GM19035 (cell line): Measurements from ENCODE around the gene MAP1B.

ENCODE experiments used
- ATAC-seq: cut with Tn5 transposase; IDR thresholded peaks from one replicate; pipeline ENCODE4 v1.9.1; 2021; ENCODE audit not compliant: unreplicated experiment

Gene MAP1B

GRCh38 chr5:72187388-72188075 is 80.3 kb downstream of the MAP1B start:
- ATAC-seq, result no peak

- no peak for ATAC-seq
Measured at GRCh38 chr5:72188166-72188565, 80.9 kb downstream of the MAP1B start.

GRCh38 chr5:72189146-72189545 is 81.9 kb downstream of the MAP1B start:
- no peak for ATAC-seq

GRCh38 chr5:72191404-72191803 is 84.1 kb downstream of the MAP1B start:
- no peak for ATAC-seq

GRCh38 chr5:72194846-72195245 is 87.6 kb downstream of the MAP1B start:
- ATAC-seq, result peak; percentile 97

DNA sequence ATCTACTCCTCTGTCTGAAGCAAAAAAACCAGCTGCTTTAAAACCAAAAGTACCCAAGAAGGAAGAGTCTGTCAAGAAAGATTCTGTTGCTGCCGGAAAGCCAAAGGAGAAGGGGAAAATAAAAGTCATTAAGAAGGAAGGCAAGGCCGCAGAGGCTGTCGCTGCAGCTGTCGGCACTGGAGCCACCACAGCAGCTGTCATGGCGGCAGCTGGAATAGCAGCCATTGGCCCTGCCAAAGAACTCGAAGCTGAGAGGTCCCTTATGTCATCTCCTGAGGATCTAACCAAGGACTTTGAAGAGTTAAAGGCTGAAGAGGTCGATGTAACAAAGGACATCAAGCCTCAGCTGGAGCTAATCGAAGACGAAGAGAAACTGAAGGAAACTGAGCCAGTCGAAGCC is 88.3 kb downstream of the MAP1B start:
- no peak for ATAC-seq

DNA sequence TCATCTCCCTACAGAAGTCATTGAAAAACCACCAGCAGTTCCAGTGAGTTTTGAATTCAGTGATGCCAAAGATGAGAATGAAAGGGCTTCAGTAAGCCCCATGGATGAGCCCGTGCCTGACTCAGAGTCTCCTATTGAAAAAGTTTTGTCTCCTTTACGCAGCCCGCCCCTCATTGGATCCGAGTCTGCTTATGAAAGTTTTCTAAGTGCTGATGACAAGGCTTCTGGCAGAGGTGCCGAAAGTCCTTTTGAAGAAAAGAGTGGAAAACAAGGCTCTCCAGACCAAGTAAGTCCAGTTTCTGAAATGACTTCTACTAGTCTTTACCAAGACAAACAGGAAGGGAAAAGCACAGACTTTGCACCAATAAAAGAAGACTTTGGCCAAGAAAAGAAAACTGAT is 90.1 kb downstream of the MAP1B start:
- ATAC-seq, result no peak

- ATAC-seq, result no peak
Measured at GRCh38 chr5:72199681-72200080, 92.4 kb downstream of the MAP1B start.

DNA sequence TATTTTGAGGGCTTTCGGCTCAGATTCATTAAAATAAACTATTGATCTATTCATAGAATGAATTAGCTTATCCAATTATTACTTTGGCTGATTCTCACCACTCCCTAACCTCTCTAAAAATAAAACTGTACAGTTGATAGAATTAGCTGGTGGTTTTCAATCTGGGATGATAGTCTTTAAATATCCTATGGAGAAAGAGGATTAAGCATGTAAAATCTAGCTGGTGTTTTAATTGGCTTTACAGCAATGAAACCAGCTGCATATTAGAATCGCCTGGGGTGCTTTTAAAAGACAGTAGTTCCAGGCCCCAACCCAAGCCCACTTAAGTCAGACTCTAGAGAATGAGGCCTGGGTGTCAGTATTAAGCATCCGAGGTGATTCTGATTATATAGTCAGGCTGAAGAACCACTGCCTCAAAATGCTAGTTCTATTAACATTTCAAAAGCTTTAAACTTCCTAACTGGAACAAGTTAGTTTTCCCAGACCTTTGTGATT is 95.1 kb downstream of the MAP1B start:
- no peak for ATAC-seq

DNA sequence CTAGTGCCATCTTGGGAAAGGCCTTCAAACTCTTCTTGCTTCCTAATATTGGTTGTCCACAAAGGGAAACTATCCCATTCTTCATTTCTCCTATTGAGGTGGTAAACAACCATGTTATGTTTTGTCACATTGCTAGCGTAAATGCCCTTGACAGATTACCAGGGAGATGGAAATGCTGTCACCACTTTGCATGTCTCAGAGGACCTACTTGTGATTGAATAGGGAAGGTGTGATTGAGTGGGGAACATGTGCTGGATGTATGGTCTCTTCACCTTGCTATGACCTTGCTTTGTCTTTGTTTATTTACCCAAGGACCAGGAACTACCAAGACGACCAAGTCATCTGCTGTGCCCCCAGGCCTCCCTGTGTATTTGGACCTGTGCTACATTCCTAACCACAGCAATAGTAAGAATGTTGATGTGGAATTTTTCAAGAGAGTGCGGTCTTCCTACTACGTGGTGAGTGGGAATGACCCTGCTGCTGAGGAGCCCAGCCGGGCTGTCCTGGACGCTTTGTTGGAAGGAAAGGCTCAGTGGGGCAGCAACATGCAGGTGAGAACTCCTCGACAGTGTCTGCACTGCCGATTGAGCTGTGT is 96.1 kb downstream of the MAP1B start:
- ATAC-seq, result no peak

DNA sequence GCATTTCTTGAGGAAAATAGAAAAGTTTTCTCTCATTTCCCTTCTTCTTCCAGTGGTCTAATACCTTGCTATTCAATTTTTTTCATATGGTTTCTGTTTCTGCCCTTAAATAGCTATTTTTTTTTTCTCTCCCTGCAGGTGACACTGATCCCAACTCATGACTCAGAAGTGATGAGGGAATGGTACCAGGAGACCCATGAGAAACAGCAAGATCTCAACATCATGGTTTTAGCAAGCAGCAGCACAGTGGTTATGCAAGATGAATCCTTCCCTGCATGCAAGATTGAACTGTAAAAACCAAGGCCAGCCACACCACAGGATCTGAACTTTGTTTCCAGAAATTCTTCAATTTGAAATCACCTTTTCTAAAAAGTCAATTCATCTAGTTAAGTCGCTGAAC is 97.7 kb downstream of the MAP1B start:
- no peak for ATAC-seq

GRCh38 chr5:72205431-72206009 is 98.2 kb downstream of the MAP1B start:
- ATAC-seq, result no peak

DNA sequence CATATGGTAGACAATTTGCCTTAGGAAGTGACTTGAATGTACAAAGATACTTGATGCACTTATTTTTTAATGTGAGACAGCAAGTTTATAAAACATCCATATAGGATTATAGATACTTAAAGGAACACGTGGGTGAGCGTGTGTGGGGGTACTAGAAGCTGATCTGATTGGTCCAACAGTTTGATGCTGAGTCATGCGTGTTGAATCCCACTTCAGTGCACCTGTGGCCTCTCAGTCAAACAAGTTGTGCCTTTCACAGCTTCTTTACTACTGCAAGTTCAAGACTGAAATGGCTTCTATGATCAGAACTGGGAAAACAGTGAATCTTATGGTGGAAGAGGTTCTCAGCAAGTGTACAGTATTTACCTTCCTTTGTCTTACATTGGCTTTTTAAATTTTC is 98.9 kb downstream of the MAP1B start:
- no peak for ATAC-seq

GRCh38 chr5:72206994-72207393 is 99.7 kb downstream of the MAP1B start:
- ATAC-seq, result no peak

DNA sequence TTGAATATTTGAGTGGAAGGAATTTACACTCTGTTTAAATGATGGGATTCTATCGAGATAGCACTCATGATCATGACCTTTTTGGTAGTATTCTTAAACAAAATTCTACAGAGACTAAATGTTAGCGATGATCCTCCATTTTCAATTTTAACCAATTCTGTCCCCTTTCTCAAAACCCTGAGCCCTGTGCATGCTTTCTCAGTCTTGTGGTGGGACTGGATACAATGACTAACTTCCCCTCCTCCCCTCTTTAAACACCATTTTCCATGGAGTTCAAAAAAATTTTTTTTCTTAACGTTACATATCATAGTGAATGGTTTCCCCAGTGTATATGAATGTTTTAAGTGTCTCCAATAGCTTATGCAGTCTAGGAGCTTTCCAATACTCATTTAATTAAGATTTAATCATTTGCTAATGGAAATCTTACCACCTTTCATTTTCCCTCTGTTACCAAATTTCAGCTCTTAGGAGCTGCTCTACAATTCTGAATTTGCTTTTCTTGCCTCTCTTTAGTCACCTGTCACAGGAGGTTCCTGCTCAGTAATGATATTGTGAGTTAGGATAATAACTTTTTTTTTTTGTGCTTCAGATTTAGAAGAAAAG is 101.2 kb downstream of the MAP1B start:
- no peak for ATAC-seq

DNA sequence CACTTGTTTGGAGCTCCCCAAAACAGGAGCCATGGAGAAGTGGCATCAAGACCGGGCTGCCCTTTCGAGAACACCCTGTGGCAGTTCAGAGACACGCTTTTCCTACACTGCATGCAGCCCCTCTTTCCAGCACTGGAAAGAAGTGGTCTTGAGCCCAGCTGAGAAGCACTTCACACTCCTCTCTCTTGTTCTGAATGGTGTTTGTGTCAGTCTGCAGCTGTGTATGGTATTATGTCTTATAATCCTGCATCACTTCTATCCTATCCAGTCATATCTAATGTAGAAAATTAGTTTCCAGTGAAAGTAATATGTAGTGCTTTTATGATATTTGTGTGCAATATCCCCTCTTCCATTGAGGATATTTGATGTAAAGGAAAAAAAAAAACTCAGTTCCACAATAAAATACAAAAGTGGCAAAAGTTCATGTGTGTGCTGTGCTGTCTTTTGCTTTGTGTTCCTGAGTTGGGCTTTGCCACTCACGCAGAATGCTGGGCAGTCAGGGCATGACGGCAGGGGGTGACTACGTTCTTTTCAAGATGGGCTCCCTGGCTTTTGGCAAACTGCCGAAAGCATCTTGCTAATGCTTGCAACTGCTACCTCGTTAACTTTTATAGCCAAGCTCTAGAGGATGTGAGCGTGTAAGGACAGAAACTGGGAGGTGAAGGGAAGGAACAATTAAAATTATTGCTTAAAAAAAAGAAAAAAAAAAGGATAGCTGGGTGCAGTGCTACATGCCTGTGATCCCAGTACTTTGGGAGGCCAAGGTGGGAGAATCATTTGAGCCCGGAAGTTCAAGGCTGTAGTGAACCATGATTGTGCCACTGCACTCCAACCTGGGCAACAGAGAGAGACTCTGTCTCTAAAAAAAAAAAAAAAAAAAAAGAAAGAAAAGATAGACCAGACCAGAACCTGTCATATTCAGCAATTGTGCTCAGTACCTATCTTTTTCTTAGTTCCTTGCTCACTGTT is 102.2 kb downstream of the MAP1B start:
- ATAC-seq, result no peak

DNA sequence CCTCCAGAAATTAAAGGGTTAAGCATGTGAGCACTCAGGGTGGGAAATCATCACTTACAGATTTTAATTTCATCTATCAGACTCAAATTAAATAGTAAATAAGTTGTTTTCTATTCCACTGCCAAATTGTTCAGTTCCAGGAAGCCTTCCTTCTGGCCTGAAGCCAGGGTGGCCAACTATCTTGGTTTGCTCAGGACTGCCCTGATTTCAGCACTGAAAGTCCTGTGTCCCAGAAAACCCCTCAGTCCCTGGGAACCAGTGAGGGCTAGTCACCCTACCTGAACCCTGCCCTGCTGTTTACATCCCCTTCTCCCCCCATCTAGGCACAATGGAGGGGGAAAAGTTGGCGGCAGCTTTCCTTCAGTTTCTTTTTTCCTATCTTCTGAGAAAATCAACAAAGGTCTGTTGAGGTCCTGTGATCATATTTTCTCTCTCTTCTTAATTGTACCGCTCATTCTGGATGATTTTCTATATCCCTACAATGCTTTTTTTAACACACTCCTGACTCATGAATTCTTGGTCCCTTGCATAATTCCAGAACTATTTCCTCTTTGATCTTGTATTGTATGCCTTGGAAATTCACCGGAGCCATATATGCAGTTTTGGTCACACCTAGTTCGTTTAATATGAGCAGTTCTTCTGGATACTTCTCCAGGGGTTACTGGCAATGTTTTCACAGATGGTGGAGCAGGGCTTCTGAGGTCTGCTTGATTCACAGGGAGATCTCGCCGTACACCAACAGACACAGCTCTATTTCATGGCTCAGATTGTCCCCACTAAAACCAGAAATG is 103.8 kb downstream of the MAP1B start:
- ATAC-seq, result no peak

- ATAC-seq, result no peak
Measured at GRCh38 chr5:72212171-72212570, 104.9 kb downstream of the MAP1B start.

- ATAC-seq, result no peak
Measured at GRCh38 chr5:72213482-72213881, 106.2 kb downstream of the MAP1B start.

DNA sequence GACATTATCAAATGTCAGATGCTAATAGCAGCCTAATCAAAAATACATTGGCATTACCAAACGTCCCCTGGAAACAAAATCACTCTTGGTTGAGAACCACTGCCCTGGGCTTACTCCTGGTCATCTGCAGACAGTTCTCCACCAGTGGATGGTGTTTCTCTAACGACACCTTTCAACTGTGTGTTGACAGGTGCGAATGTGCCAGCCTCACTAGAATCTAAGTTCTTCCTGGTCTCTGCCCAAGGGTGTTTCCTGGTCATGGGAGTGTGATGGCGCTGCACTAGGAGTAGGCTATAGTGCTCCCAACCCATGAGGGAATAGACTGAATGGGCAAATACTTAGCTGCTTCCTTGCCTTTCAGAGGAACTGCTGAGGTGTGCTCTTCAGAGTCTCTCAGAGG is 106.9 kb downstream of the MAP1B start:
- ATAC-seq, result no peak
